D341Med (cell line): Measurements from ENCODE around the gene STARD3.

ENCODE experiments used
- DNase-seq: peaks from one replicate; pipeline ENCODE4 v3.0.0; 2012; ENCODE audit warnings: low spot score

STARD3 gene

GRCh38 chr17:39639043-39639442, 2.1 kb downstream of the STARD3 start:
- DNase-seq = no peak

DNA sequence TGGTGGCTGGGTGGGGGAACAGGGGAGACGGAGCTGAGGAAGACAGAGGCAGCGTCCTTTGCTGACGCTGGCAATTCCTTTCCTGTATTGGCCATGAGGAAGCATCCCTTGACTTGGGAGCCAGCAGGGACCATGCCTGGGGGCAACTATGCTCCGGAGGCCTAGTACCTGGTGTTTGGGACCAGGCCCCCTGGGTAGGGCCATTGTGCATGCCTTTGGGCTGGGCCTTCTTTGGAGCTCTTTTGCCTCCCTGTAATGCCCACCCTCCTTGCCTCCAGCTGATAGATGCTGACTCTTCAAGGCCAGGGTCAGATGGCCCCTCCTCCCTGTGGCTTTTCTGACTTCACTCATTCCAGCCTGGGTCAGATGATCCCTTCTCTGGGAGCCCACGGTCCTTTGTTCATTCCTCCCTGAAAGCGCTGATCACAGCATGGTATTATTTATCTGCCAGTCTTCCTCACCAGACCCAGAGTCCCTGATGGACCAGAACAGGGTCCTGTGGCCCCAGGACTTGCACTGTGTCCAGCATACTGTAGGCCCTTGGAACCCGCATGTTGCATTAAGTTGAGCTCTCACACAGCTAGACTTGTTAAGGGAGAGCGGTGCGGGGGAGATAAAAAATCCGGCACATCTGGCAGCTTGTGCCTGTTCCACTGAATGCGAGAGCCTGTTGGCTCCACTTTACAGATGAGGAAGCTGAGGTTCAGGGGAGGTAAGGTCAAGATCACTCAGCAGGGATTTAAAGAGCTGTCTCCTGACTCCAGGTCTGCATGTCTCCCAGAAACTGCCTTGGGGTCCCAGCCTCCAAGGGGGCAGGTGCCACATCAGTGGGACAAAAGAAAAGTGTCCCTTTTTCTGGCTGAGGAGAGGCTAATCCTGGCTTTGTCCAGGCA, 2.9 kb downstream of the STARD3 start:
- DNase-seq = no peak

- no peak for DNase-seq
Measured at GRCh38 chr17:39640591-39641031, 3.7 kb downstream of the STARD3 start.

GRCh38 chr17:39641097-39641496, 4.2 kb downstream of the STARD3 start:
- no peak for DNase-seq

- no peak for DNase-seq
Measured at GRCh38 chr17:39641883-39642282, 4.9 kb downstream of the STARD3 start.

- no peak for DNase-seq
Measured at GRCh38 chr17:39642291-39643074, 5.5 kb downstream of the STARD3 start.

DNA sequence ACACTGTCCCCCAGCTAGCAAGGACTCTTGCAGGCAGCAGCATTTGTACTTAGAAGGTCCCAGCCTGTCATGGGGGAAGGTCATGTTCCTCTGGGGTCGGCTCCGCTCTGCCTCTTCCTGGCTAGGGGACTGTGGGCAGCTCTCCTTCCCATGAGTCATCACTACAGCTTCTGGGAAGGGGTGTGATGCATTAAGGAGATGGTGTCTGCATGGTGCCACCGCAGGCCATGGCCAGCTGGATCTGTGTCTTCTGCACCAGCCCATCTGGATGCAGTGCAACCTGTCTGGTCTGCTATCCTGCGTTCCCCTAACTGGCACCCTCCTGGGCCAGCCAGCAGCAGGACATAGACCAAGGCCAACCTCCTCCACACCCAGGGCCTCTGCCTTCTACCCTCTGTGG, 6.3 kb downstream of the STARD3 start:
- DNase-seq = no peak

- DNase-seq = no peak
Measured at GRCh38 chr17:39647256-39647655, 10.3 kb downstream of the STARD3 start.

GRCh38 chr17:39648616-39649366, 11.8 kb downstream of the STARD3 start:
- no peak for DNase-seq

- no peak for DNase-seq
Measured at GRCh38 chr17:39650121-39650579, 13.2 kb downstream of the STARD3 start.

- DNase-seq = no peak
Measured at GRCh38 chr17:39651923-39652586, 15.1 kb downstream of the STARD3 start.

DNA sequence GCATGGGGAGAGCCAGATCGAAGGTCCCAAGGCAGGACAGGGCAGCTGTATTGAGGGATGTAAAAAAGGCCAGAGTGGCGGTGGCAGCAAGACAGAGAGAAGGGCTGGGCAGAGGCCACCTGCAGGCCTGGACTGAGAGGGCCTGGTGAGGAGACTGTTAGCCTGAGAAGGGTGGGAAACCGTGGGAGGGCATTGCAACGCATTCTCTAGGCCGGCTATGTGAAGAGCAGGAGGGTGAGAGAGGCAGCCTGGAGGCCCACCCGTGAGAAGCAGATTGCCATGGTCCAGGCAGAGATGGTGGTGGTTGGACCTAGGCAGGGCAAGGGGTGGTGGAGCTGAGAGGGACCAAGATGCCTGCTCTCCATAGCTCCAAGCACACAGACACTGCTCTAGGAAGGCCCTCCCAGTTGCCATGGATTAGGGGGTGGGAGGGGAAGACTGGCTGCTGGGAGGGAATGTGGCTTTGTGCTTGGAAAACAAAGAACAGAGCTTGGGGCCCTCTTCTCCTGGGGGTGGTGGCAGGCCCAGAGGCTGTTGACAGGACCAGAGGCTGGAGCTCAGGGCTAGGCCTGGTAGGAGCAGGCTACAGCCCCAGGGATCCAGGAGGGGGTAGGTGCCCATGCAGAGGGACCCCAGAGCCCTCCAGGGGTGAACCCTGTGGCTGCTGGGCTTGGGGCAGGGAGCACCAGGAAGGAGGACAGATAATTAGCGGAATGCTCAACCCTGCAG, 15.8 kb downstream of the STARD3 start:
- no peak for DNase-seq

DNA sequence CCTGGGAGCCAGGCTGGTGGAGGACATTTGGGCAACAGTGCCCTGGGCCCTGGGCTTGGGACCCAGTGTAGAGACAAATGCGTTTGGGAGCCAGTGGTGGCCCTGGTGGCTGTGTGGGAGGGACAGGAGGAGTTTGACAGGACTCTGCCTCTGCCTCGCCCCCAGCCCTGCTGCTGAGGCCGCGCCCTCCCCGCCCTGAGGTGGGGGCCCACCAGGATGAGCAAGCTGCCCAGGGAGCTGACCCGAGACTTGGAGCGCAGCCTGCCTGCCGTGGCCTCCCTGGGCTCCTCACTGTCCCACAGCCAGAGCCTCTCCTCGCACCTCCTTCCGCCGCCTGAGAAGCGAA, 16.3 kb downstream of the STARD3 start:
- no peak for DNase-seq

DNA sequence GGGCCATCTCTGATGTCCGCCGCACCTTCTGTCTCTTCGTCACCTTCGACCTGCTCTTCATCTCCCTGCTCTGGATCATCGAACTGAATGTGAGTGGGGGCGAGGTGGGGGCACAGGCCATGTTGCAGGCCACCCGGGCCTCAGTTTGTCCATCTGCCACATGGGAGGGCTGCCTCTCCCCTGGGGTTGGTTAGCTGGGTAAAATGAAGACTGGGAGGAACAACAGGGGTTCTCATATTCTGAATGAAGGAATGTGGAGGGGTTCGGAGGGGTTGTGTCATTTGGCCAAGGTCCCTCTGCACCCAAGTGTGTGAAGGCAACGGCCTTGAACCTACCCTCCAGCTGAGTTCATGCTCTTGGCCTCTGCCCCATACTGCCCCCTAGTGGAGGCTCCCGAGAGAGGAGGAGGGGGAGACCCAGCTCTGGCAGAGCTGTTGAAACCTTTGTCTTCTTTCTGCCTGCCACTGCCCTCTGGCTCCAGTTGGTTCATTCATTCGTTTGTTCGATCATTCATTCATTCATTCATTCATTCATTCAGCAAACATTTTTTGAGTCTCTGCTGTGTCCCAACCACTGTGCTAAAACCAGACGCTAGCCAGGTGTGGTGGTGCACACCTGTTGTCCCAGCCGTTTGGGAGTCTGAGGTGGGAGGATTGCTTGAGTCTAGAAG, 16.9 kb downstream of the STARD3 start:
- DNase-seq = peak; percentile 93

DNA sequence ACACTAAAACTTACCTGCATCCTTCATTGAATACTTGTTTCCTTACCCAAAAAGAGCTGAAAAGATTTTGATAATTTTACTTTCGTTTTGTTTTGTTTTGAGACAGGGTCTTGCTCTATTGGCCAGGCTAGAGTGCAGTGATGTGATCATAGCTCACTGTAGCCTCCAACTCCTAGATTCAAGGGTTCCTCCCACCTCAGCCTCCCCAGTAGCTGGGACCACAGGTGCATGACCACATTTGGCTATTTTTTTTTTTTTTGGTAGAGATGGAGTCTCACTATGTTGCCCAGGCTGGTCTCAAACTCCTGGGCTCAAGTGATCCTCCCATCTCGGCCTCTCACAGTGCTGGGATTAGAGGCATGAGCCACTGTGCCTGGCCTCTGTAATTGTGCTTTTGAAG, 18.2 kb downstream of the STARD3 start:
- no peak for DNase-seq

- no peak for DNase-seq
Measured at GRCh38 chr17:39658346-39658745, 21.4 kb downstream of the STARD3 start.

DNA sequence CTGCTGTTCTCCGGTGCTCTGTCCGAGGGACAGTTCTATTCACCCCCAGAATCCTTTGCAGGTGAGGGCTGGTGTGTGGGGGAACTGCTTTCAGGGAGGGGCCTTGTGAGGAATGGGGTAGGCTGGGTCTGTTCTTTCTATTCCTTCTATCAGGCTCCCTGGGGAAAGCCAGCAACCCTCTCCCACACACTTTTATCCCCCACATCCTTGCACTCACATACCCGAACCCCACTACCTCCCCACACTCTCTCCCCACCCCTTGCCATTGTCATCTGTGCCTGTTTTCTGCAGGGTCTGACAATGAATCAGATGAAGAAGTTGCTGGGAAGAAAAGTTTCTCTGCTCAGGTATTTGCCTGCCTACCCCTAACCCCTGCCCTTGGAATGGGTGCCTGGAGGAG, 21.8 kb downstream of the STARD3 start:
- no peak for DNase-seq

DNA sequence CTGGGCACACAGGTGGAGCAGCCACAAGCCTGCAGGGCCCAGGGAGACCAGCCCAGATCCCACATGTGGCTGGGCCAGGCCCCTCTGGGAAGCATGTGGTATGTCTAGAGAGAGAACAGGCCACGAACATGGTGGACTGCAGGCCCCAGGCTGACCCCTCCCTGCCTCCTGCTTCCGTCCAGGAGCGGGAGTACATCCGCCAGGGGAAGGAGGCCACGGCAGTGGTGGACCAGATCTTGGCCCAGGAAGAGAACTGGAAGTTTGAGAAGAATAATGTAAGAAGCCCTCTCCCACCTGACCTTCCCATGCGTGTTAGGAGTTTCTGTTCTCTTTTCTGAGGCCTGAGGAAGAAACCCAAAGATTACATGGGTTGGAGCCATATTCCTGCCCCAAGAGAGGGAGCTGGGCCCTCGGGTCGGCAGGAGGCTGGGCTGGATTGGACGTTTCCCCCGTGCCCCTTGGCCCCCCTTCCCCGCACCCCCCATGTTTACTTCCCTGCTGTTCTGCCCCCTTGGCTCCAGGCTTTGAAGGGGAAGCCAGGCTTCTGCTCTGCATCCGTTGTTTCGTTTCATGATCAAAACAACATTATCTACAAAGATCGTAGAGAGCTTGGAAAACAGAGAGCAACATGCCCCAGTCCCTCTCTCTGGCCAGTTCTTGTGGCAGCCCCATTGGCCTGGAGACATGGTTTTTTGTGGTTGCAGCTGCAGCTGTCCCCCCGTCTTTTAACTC, 22.5 kb downstream of the STARD3 start:
- DNase-seq = no peak

- no peak for DNase-seq
Measured at GRCh38 chr17:39660011-39660360, 23.0 kb downstream of the STARD3 start.
